A549 (cell line): Measurements from ENCODE around the gene XRCC5. TPM values are rescaled to one million over a fixed set of nuclear protein-coding genes. Genes with fewer than 3 reads are reported as not detected.

ENCODE experiments used
- ATAC-seq, 2 experiments: fragments of 200-7000 bp in 1 of 2; fragments of >200 bp in 1 of 2; cut with Nextera tagmentation in 1 of 2; cut with Tn5 transposase in 1 of 2; 3 replicates each; pipeline versions ENCODE4 v1.8.0 to v1.9.1; 2018 to 2020; ENCODE audit warnings: mild to moderate bottlenecking in 1 of 2, moderate library complexity in 1 of 2
- CTCF ChIA-PET: fragments of 300-600 bp; sonication (Branson Sonifier 250); formaldehyde crosslinking; extraction: SDS; loops from one replicate; lab custom pipeline; 2021; ENCODE audit warnings: antibody characterized with exemption, inconsistent platforms; lab: Yijun Ruan, JAX
- POLR2A ChIA-PET: fragments of 350-600 bp; formaldehyde crosslinking; extraction: SDS; loops from one replicate; lab custom pipeline; 2021; ENCODE audit warnings: antibody characterized with exemption, inconsistent platforms; lab: Yijun Ruan, JAX
- DNase-seq, 2 experiments: peaks; one replicate each; pipeline versions ENCODE4 v3.0.0 to v3.0.0-alpha.2; 2011 to 2016; ENCODE audit warnings: low read depth in 1 of 2, low spot score in 1 of 2
- FAIRE-seq: peaks from 2 replicates; lab custom pipeline; 2011; peaks lifted over from hg19 to GRCh38; lab: Jason Lieb, UNC
- H3K27ac ChIP-seq, 2 experiments: fragments of >200 bp; sonication (Bioruptor Twin); formaldehyde crosslinking; 3 replicates each; pipeline ENCODE4 v1.5.1; 2016 to 2017
- H3K4me1 ChIP-seq: fragments of >200 bp; sonication (Bioruptor Twin); formaldehyde crosslinking; 3 replicates; pipeline ENCODE4 v1.6.1; 2016
- H3K4me2 ChIP-seq: fragments of >200 bp; sonication (Bioruptor Twin); formaldehyde crosslinking; 3 replicates; pipeline ENCODE4 v1.6.1; 2016
- H3K4me3 ChIP-seq: fragments of >200 bp; sonication (Bioruptor Twin); formaldehyde crosslinking; 3 replicates; pipeline ENCODE4 v1.5.1; 2016
- H3K9me3 ChIP-seq: fragments of >200 bp; sonication (Bioruptor Twin); formaldehyde crosslinking; 3 replicates; pipeline ENCODE4 v1.6.1; 2016
- CBX8 ChIP-seq: fragments of 200-600 bp; sonication (generic); IDR thresholded peaks from 2 replicates; pipeline ENCODE4 v1.6.1; 2016
- CHD4 ChIP-seq: fragments of 200-600 bp; sonication (generic); IDR thresholded peaks from 2 replicates; pipeline ENCODE4 v1.6.1; 2016; ENCODE audit warnings: antibody characterized with exemption, mild to moderate bottlenecking, borderline replicate concordance
- EHMT2 ChIP-seq: fragments of 200-600 bp; sonication (generic); IDR thresholded peaks from 2 replicates; pipeline ENCODE4 v1.6.1; 2016; ENCODE audit warnings: antibody characterized with exemption, low read depth, mild to moderate bottlenecking, moderate library complexity
- EP300 ChIP-seq, 2 experiments: fragments of >200 bp; sonication (Bioruptor Twin); formaldehyde crosslinking; IDR thresholded peaks; 2 replicates in 1 of 2; 3 replicates in 1 of 2; pipeline ENCODE4 v1.6.1; 2016 to 2017
- FOSB ChIP-seq: fragments of 250-450 bp; sonication (Bioruptor Pico); IDR thresholded peaks from 2 replicates; pipeline ENCODE4 v1.5.0; 2020; ENCODE audit warnings: mild to moderate bottlenecking, moderate library complexity
- FOXS1 ChIP-seq: fragments of 250-450 bp; sonication (Bioruptor Pico); IDR thresholded peaks from 2 replicates; pipeline ENCODE4 v1.5.0; 2020; ENCODE audit warnings: mild to moderate bottlenecking, moderate library complexity
- HDAC2 ChIP-seq: fragments of 200-600 bp; sonication (generic); IDR thresholded peaks from 2 replicates; pipeline ENCODE4 v1.6.1; 2016
- HEYL ChIP-seq: fragments of 250-450 bp; sonication (Bioruptor Pico); IDR thresholded peaks from 2 replicates; pipeline ENCODE4 v1.8.0; 2021; ENCODE audit warnings: mild to moderate bottlenecking, moderate library complexity
- HOXA7 ChIP-seq: fragments of 250-450 bp; sonication (Bioruptor Pico); IDR thresholded peaks from 2 replicates; pipeline ENCODE4 v1.5.0; 2020; ENCODE audit warnings: mild to moderate bottlenecking, moderate library complexity
- JUN ChIP-seq, 2 experiments: fragments of >200 bp; sonication (Bioruptor Twin); formaldehyde crosslinking; IDR thresholded peaks; 2 replicates in 1 of 2; 3 replicates in 1 of 2; pipeline ENCODE4 v1.6.1; 2016 to 2017
- JUNB ChIP-seq: fragments of >200 bp; sonication (Bioruptor Twin); formaldehyde crosslinking; IDR thresholded peaks from 2 replicates; pipeline ENCODE4 v1.6.1; 2016
- KDM1A ChIP-seq: fragments of 200-600 bp; sonication (generic); IDR thresholded peaks from 2 replicates; pipeline ENCODE4 v1.6.1; 2016; ENCODE audit warnings: low read depth, mild to moderate bottlenecking
- MAFK ChIP-seq: fragments of 450-650 bp; IDR thresholded peaks from 2 replicates; pipeline ENCODE4 v1.6.1; 2014; ENCODE audit not compliant: partially characterized antibody
- NR3C1 ChIP-seq: fragments of >200 bp; sonication (Bioruptor Twin); formaldehyde crosslinking; IDR thresholded peaks from 3 replicates; pipeline ENCODE4 v1.6.1; 2017
- POLR2A ChIP-seq: IDR thresholded peaks from 2 replicates; pipeline ENCODE4 v1.6.1; 2012; ENCODE audit warnings: mild to moderate bottlenecking, low read length
- RAD21 ChIP-seq, 2 experiments: fragments of >200 bp in 1 of 2; sonication (Bioruptor Twin) in 1 of 2; formaldehyde crosslinking in 1 of 2; IDR thresholded peaks in 1 of 2; conservative IDR thresholded peaks in 1 of 2; 2 replicates in 1 of 2; 3 replicates in 1 of 2; pipeline ENCODE4 v1.6.1; 2012 to 2018; ENCODE audit warnings: inconsistent platforms in 1 of 2
- RFX5 ChIP-seq: fragments of 450-650 bp; IDR thresholded peaks from 2 replicates; pipeline ENCODE4 v1.7.1; 2014; ENCODE audit warnings: antibody characterized with exemption, mild to moderate bottlenecking, moderate library complexity
- RNF2 ChIP-seq: fragments of 200-600 bp; sonication (generic); IDR thresholded peaks from 2 replicates; pipeline ENCODE4 v1.6.1; 2016; ENCODE audit warnings: low read depth, mild to moderate bottlenecking, antibody characterized with exemption, moderate library complexity, borderline replicate concordance
- SMC3 ChIP-seq: fragments of >200 bp; sonication (Bioruptor Twin); formaldehyde crosslinking; IDR thresholded peaks from 3 replicates; pipeline ENCODE4 v1.6.1; 2018; ENCODE audit warnings: inconsistent platforms
- ZSCAN20 ChIP-seq: fragments of 250-450 bp; sonication (Bioruptor Pico); IDR thresholded peaks from 2 replicates; pipeline ENCODE4 v1.8.0; 2022; ENCODE audit warnings: mild to moderate bottlenecking, moderate library complexity
- WGBS: methylation state at CpG from one replicate; pipeline ENCODE4 v1.1.6; 2017; ENCODE audit errors: missing lambda C conversion rate; 5-methylcytosine and 5-hydroxymethylcytosine counted together
- polyA plus RNA-seq, 4 experiments: library from polyadenylated mRNA; depleted of rRNA in 3 of 4; stranded (reverse); fragments of >200 nt; fragmentation: RNase III in 1 of 4; extraction: RNeasy Plus Mini Kit Qiagen cat#74134 plus additional on column Dnase treatment in 1 of 4; gene quantifications; 2 replicates in 3 of 4; 3 replicates in 1 of 4; pipeline ENCODE4 v1.2.3, GENCODE V29; 2011 to 2017
- TF ChIP-seq, protein P1 (sequence below): fragments of >200 bp; sonication (Bioruptor Twin); formaldehyde crosslinking; IDR thresholded peaks from 3 replicates; pipeline ENCODE4 v1.6.1; 2016
- TF ChIP-seq, protein P2 (sequence below): fragments of 250-450 bp; sonication (Bioruptor Pico); IDR thresholded peaks from 2 replicates; pipeline ENCODE4 v1.5.0; 2021; ENCODE audit warnings: mild to moderate bottlenecking, moderate library complexity, borderline replicate concordance
- TF ChIP-seq, protein P3 (sequence below): fragments of 250-450 bp; sonication (Bioruptor Pico); IDR thresholded peaks from 2 replicates; pipeline ENCODE4 v1.5.0; 2020; ENCODE audit warnings: low read depth, mild to moderate bottlenecking, moderate library complexity
- TF ChIP-seq, protein P4 (sequence below): IDR thresholded peaks from 2 replicates; pipeline ENCODE4 v1.6.1; 2012
- TF ChIP-seq, protein P5 (sequence below): fragments of >200 bp; sonication (Bioruptor Twin); formaldehyde crosslinking; IDR thresholded peaks from 2 replicates; pipeline ENCODE4 v1.6.1; 2016

The XRCC5 gene
- polyA plus RNA-seq, 2 of the 4 experiments (the other 2 are of a cell fraction), result 217 to 430 TPM

GRCh38 chr2:216072473-216072872 lies 36.7 kb upstream of the XRCC5 start:
- H3K9me3 ChIP-seq, result no peaks in the 10 kb centered on the region
- no peak overlapping the region for H3K4me3 ChIP-seq
- H3K4me2 ChIP-seq, result no peak overlapping the region
- FAIRE-seq (no peak), DNase-seq (no peak), ATAC-seq (no peak)
- POLR2A ChIA-PET, result interaction anchor here (1.0 kb wide), 1 partner anchor 9 kb away, joined by 3 read pairs; no protein-coding TSS in a partner anchor
- H3K4me1 ChIP-seq, result peaks cover 20% of the 10 kb centered on the region
- CTCF ChIA-PET, result no interaction called here
- peak; percentile 74 for TF ChIP-seq KDM1A
- no peak for TF ChIP-seq RNF2
- 0 out of 2 replicates have a peak, but pooled peaks have one; percentile 50 for TF ChIP-seq HDAC2
- no peak overlapping the region for H3K27ac ChIP-seq

DNA sequence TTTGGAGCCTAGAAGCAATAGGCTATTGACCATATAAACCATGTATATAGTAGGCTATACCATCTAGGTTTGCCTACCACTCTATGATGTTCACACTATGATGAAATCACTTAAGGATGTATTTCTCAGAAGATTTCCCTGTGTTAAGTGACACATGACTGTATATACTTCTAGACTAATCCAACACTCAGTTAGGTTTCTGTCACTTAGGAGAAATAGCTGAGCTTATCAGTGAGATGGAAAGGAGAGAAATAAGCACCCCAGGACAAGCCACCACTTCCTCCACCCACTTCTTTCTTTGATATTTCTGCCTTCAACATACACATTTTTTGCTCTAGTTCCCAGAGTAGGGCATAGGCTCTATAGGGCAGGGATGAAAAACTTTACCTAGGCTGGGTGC lies 35.4 kb upstream of the XRCC5 start:
- no peak overlapping the region for H3K4me2 ChIP-seq
- H3K4me3 ChIP-seq, result no peak overlapping the region
- TF ChIP-seq NR3C1 (no peak), POLR2A (no peak), CHD4 (no peak), CBX8 (no peak), EHMT2 (no peak), RFX5 (no peak), ZSCAN20 (CRISPR knock-in tag) (no peak), HOXA7 (CRISPR knock-in tag) (no peak)
- TF ChIP-seq, protein P1, sequence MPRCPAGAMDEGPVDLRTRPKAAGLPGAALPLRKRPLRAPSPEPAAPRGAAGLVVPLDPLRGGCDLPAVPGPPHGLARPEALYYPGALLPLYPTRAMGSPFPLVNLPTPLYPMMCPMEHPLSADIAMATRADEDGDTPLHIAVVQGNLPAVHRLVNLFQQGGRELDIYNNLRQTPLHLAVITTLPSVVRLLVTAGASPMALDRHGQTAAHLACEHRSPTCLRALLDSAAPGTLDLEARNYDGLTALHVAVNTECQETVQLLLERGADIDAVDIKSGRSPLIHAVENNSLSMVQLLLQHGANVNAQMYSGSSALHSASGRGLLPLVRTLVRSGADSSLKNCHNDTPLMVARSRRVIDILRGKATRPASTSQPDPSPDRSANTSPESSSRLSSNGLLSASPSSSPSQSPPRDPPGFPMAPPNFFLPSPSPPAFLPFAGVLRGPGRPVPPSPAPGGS, result no peak
- TF ChIP-seq, protein P2, sequence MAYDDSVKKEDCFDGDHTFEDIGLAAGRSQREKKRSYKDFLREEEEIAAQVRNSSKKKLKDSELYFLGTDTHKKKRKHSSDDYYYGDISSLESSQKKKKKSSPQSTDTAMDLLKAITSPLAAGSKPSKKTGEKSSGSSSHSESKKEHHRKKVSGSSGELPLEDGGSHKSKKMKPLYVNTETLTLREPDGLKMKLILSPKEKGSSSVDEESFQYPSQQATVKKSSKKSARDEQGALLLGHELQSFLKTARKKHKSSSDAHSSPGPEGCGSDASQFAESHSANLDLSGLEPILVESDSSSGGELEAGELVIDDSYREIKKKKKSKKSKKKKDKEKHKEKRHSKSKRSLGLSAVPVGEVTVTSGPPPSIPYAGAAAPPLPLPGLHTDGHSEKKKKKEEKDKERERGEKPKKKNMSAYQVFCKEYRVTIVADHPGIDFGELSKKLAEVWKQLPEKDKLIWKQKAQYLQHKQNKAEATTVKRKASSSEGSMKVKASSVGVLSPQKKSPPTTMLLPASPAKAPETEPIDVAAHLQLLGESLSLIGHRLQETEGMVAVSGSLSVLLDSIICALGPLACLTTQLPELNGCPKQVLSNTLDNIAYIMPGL (CRISPR knock-in tag), result no peak
- no peak for ATAC-seq
- FAIRE-seq, result no peak
- DNase-seq, result no peak
- no peak overlapping the region for H3K27ac ChIP-seq
- no peaks in the 10 kb centered on the region for H3K9me3 ChIP-seq
- CTCF ChIA-PET, result interaction anchor here (0.8 kb wide), 1 partner anchor 10 kb away, joined by 3 read pairs; no protein-coding TSS in a partner anchor
- POLR2A ChIA-PET, result no interaction called here
- peaks cover 30% of the 10 kb centered on the region for H3K4me1 ChIP-seq

GRCh38 chr2:216074380-216074779 lies 34.8 kb upstream of the XRCC5 start:
- Histone ChIP-seq H3K27ac (no peak overlapping the region), H3K4me3 (no peak overlapping the region), H3K4me2 (peak overlapping the region; percentile 26; the same call in 2 of the 3 replicates), H3K4me1 (peaks cover 36% of the 10 kb centered on the region), H3K9me3 (no peaks in the 10 kb centered on the region)
- no peak for FAIRE-seq
- TF ChIP-seq HEYL (CRISPR knock-in tag), result no peak
- no peak for TF ChIP-seq HDAC2
- TF ChIP-seq, protein P3, sequence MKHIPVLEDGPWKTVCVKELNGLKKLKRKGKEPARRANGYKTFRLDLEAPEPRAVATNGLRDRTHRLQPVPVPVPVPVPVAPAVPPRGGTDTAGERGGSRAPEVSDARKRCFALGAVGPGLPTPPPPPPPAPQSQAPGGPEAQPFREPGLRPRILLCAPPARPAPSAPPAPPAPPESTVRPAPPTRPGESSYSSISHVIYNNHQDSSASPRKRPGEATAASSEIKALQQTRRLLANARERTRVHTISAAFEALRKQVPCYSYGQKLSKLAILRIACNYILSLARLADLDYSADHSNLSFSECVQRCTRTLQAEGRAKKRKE (CRISPR knock-in tag), result no peak
- no peak for ATAC-seq
- CTCF ChIA-PET, result interaction anchor here (0.8 kb wide), 1 partner anchor 9 kb away, joined by 3 read pairs; no protein-coding TSS in a partner anchor
- DNase-seq, result no peak
- WGBS, result 2% methylated on average over 1 of the region's 1 CpG
- POLR2A ChIA-PET, result no interaction called here

GRCh38 chr2:216074794-216075193 lies 34.4 kb upstream of the XRCC5 start:
- CTCF ChIA-PET, result interaction anchor here (0.6 kb wide), 1 partner anchor 45 kb away, joined by 3 read pairs; no protein-coding TSS in a partner anchor
- Histone ChIP-seq H3K27ac (no peak overlapping the region), H3K4me3 (no peak overlapping the region), H3K4me2 (peak overlapping the region; percentile 26; the same call in 2 of the 3 replicates), H3K9me3 (no peaks in the 10 kb centered on the region), H3K4me1 (peaks cover 37% of the 10 kb centered on the region)
- no peak for TF ChIP-seq JUN (IDR thresholded peaks at IDR 0.05)
- TF ChIP-seq FOXS1 (CRISPR knock-in tag), result no peak
- TF ChIP-seq SMC3, result no peak
- no peak for TF ChIP-seq FOSB (CRISPR knock-in tag)
- TF ChIP-seq EP300 (IDR thresholded peaks at IDR 0.05), result no peak
- TF ChIP-seq MAFK, result no peak
- TF ChIP-seq JUNB, result no peak
- TF ChIP-seq, protein P4, sequence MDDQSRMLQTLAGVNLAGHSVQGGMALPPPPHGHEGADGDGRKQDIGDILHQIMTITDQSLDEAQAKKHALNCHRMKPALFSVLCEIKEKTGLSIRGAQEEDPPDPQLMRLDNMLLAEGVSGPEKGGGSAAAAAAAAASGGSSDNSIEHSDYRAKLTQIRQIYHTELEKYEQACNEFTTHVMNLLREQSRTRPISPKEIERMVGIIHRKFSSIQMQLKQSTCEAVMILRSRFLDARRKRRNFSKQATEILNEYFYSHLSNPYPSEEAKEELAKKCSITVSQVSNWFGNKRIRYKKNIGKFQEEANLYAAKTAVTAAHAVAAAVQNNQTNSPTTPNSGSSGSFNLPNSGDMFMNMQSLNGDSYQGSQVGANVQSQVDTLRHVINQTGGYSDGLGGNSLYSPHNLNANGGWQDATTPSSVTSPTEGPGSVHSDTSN, result no peak
- no peak for TF ChIP-seq RAD21 (conservative IDR thresholded peaks at IDR 0.05 in 1 of 2, IDR thresholded peaks at IDR 0.05 in 1 of 2)
- TF ChIP-seq, protein P5, sequence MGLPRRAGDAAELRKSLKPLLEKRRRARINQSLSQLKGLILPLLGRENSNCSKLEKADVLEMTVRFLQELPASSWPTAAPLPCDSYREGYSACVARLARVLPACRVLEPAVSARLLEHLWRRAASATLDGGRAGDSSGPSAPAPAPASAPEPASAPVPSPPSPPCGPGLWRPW, result no peak
- POLR2A ChIA-PET, result no interaction called here
- no peak for DNase-seq
- WGBS, result 90% methylated on average over 1 of the region's 1 CpG
- no peak for ATAC-seq
- FAIRE-seq, result no peak
